Erythroblast (primary cell): Measurements from ENCODE around the gene MRPL19.

Experiments
- GATA1 ChIP-seq: IDR thresholded peaks from 2 replicates; pipeline ENCODE4 v1.6.1; 2011; ENCODE audit warnings: low read depth, mild to moderate bottlenecking, control low read depth, low read length, moderate library complexity
- POLR2A ChIP-seq: IDR thresholded peaks from 2 replicates; pipeline ENCODE4 v1.6.1; 2011; ENCODE audit warnings: mild to moderate bottlenecking, low read length

DNA sequence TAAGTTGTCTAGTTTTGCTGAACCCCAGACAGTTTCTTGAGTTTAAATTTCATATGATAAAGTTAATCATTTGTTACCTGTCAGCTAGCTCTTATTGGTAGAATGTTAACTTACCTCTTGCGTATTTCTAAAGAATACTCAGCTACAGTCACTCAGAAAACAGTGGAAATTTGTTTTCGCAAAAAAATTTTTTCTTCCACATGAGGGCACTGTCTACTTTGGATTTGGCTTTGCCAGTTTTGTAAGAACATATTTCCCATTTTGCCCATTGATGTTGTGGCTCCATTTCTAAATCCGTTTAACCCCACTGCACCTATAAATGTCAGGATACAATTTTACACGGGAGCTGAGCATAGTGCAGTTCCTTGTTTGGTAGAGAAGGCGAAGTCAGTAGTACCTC, 83.3 kb downstream of the MRPL19 start:
- TF ChIP-seq GATA1 (no peak), POLR2A (no peak)
